ENCODE data around the gene ARL5A. TPM values are rescaled to one million over a fixed set of nuclear protein-coding genes. Genes with fewer than 3 reads are reported as not detected.
"Not testable (repeated sequence)": the region's sequence is repeated elsewhere in the genome, so short reads cannot be mapped to it uniquely, and the experiment has no call there.

ARL5A gene, protein sequence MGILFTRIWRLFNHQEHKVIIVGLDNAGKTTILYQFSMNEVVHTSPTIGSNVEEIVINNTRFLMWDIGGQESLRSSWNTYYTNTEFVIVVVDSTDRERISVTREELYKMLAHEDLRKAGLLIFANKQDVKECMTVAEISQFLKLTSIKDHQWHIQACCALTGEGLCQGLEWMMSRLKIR
- total RNA-seq (10 to 100 TPM; 24.4 to 44.8 (median 35.1) TPM), total RNA-seq (23.2 to 123 (median 39.4) reads per million in 29 experiments)
- 49.5 TPM for total RNA-seq (2013)

- peak; percentile 94 to 96 (median 95) for ATAC-seq (replicated peaks in 1 of 4)
- H3K4me1 Mint-ChIP-seq = peaks cover 47 to 57% (median 49%) of the 10 kb centered on the region in 3 donors
- CTCF ChIA-PET = interaction anchor here (0.5 to 0.7 kb wide), 4 partner anchors 20 to 889 kb away, joined by 3 to 4 read pairs (median 3); partner anchors contain the start of gene PRPF40A (in 1 of the 2)
Measured at GRCh38 chr2:151828143-151828889, at the start of gene ARL5A. Gene ARL5A, minus strand, starts transcription at chr2:151828421. Its CDS starts 245 bp downstream, at chr2:151828176.

DNA sequence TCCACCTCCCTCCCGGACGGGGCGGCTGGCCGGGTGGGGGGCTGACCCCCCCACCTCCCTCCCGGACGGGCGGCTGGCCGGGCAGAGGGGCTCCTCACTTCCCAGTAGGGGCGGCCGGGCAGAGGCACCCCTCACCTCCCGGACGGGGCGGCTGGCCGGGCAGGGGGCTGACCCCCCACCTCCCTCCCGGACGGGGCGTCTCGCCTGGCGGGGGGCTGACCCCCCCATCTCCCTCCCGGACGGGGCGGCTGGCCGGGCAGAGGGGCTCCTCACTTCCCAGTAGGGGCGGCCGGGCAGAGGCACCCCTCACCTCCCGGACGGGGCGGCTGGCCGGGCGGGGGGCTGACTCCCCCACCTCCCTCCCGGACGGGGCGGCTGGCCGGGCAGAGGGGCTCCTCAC, 47.4 kb upstream of the ARL5A start:
- H3K9me3 Mint-ChIP-seq; DNase-seq; H3K4me1 Mint-ChIP-seq; H3K27me3 ChIP-seq (replicated peaks in 1 of 2; ENCODE audit: control insufficient read depth in 2 of 2, extremely low read depth in 1 of 2, insufficient read depth in 2 of 2, low read length in 1 of 2); H3K27ac Mint-ChIP-seq; H3K36me3 Mint-ChIP-seq; POLR2A ChIA-PET; H3K36me3 ChIP-seq (ENCODE audit: control insufficient read depth in 2 of 2, extremely low read depth in 1 of 2, insufficient read depth in 1 of 2, low read length in 1 of 2); H3K27ac ChIP-seq (ENCODE audit: low read length); CTCF ChIA-PET; H3K9me3 ChIP-seq; H3K4me3 ChIP-seq (ENCODE audit: control insufficient read depth in 1 of 2, extremely low read depth in 1 of 2, low read length in 1 of 2); H3K4me3 Mint-ChIP-seq; H3K4me1 ChIP-seq (ENCODE audit: control insufficient read depth in 1 of 2, extremely low read depth in 1 of 2, insufficient read depth in 2 of 2, low read length in 2 of 2); ATAC-seq (replicated peaks in 1 of 4); H3K27me3 Mint-ChIP-seq: not testable (repeated sequence)
- WGBS (ENCODE audit: insufficient coverage) = no CpG with 5 or more reads among the region's 34 CpGs

More at GRCh38 chr2:151828143-151828889, at the start of gene ARL5A:
- Mint-ChIP-seq H3K4me3 (peak within 1 kb of the TSS; percentile 83 to 92 (median 86)), H3K9me3 (no peaks in the 10 kb centered on the region), H3K27me3 (no peaks in the 10 kb centered on the region), H3K36me3 (no peaks in the 10 kb centered on the region), H3K27ac (peak within 1 kb of the TSS; percentile 85 to 95)
- Histone ChIP-seq H3K9me3 (no peaks in the 10 kb centered on the region), H3K4me3 (ENCODE audit: control insufficient read depth in 1 of 2, extremely low read depth in 1 of 2, low read length in 1 of 2) (peak within 1 kb of the TSS; percentile 92 to 96), H3K27me3 (replicated peaks in 1 of 2; ENCODE audit: control insufficient read depth in 2 of 2, extremely low read depth in 1 of 2, insufficient read depth in 2 of 2, low read length in 1 of 2) (no peaks in the 10 kb centered on the region), H3K4me1 (ENCODE audit: control insufficient read depth in 1 of 2, extremely low read depth in 1 of 2, insufficient read depth in 2 of 2, low read length in 2 of 2) (peaks cover 19 to 30% of the 10 kb centered on the region in 2 experiments), H3K27ac (ENCODE audit: low read length) (peak within 1 kb of the TSS; percentile 63), H3K36me3 (ENCODE audit: control insufficient read depth in 2 of 2, extremely low read depth in 1 of 2, insufficient read depth in 1 of 2, low read length in 1 of 2) (no peaks in the 10 kb centered on the region)
- POLR2A ChIA-PET = interaction anchor here in 1 of 2 donors (0.6 to 0.7 kb wide), 3 partner anchors 590 to 892 kb away, joined by 3 to 4 read pairs (median 3); no protein-coding TSS in a partner anchor
- WGBS (ENCODE audit: insufficient coverage) = under 1% methylated on average over 50 of the region's 64 CpGs
- peak; percentile 84 to 98 (median 93) for DNase-seq

DNA sequence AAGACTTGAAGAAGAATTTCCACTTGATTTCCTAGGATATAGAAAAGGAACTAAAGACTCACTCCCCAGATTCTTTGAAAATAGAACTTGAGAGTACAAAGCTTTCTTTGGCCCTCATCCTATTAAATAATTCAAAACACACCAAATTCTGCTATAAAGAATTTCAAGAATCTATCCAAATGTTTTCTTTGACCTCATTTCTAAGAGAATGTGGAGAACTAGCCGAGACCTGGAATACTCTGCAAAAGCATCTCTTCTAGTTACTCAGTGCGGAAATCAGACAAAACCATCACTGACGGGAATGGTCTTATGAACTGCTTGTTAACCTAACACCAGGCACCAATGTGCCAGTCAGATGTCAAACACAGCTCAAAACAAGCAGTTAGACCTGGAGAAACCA, 44.2 kb upstream of the ARL5A start:
- H3K27me3 ChIP-seq (replicated peaks in 1 of 2; ENCODE audit: control insufficient read depth in 2 of 2, extremely low read depth in 1 of 2, insufficient read depth in 2 of 2, low read length in 1 of 2) = peaks cover 0 to 2% of the 10 kb centered on the region in 2 experiments
- H3K27ac ChIP-seq (ENCODE audit: low read length) = no peak overlapping the region
- H3K4me3 Mint-ChIP-seq = no peak overlapping the region
- ATAC-seq (replicated peaks in 1 of 4) = no peak
- no peaks in the 10 kb centered on the region for H3K9me3 Mint-ChIP-seq
- no peaks in the 10 kb centered on the region for H3K4me1 Mint-ChIP-seq
- no CpG with 5 or more reads among the region's 3 CpGs for WGBS (ENCODE audit: insufficient coverage)
- CTCF ChIA-PET = no interaction called here
- H3K9me3 ChIP-seq = no peaks in the 10 kb centered on the region
- no peaks in the 10 kb centered on the region for H3K36me3 ChIP-seq (ENCODE audit: control insufficient read depth in 2 of 2, extremely low read depth in 1 of 2, insufficient read depth in 1 of 2, low read length in 1 of 2)
- no peaks in the 10 kb centered on the region for H3K4me1 ChIP-seq (ENCODE audit: control insufficient read depth in 1 of 2, extremely low read depth in 1 of 2, insufficient read depth in 2 of 2, low read length in 2 of 2)
- H3K27ac Mint-ChIP-seq = no peak overlapping the region
- no peaks in the 10 kb centered on the region for H3K36me3 Mint-ChIP-seq
- POLR2A ChIA-PET = interaction anchor here in 1 of 2 donors (0.7 kb wide), 1 partner anchor 38 kb away, joined by 5 read pairs; no protein-coding TSS in a partner anchor
- no peak overlapping the region for H3K4me3 ChIP-seq (ENCODE audit: control insufficient read depth in 1 of 2, extremely low read depth in 1 of 2, low read length in 1 of 2)
- DNase-seq = no peak
- peaks cover 0 to 5% of the 10 kb centered on the region in 2 donors for H3K27me3 Mint-ChIP-seq

GRCh38 chr2:151869291-151869690, 41.1 kb upstream of the ARL5A start:
- H3K4me1 ChIP-seq (ENCODE audit: control insufficient read depth in 1 of 2, extremely low read depth in 1 of 2, insufficient read depth in 2 of 2, low read length in 2 of 2) = no peaks in the 10 kb centered on the region
- H3K27me3 Mint-ChIP-seq = peaks cover 5 to 8% of the 10 kb centered on the region in 2 donors
- H3K9me3 Mint-ChIP-seq = no peaks in the 10 kb centered on the region
- H3K36me3 ChIP-seq (ENCODE audit: control insufficient read depth in 2 of 2, extremely low read depth in 1 of 2, insufficient read depth in 1 of 2, low read length in 1 of 2) = no peaks in the 10 kb centered on the region
- no peak overlapping the region for H3K27ac ChIP-seq (ENCODE audit: low read length)
- no peaks in the 10 kb centered on the region for H3K36me3 Mint-ChIP-seq
- H3K4me3 Mint-ChIP-seq = no peak overlapping the region
- no peak for DNase-seq
- no peaks in the 10 kb centered on the region for H3K9me3 ChIP-seq
- ChIA-PET POLR2A (no interaction called here), CTCF (no interaction called here)
- no peaks in the 10 kb centered on the region for H3K4me1 Mint-ChIP-seq
- H3K4me3 ChIP-seq (ENCODE audit: control insufficient read depth in 1 of 2, extremely low read depth in 1 of 2, low read length in 1 of 2) = no peak overlapping the region
- H3K27me3 ChIP-seq (replicated peaks in 1 of 2; ENCODE audit: control insufficient read depth in 2 of 2, extremely low read depth in 1 of 2, insufficient read depth in 2 of 2, low read length in 1 of 2) = peaks cover 0 to 5% of the 10 kb centered on the region in 2 experiments
- WGBS (ENCODE audit: insufficient coverage) = 92% methylated on average over 2 of the region's 5 CpGs
- ATAC-seq (replicated peaks in 1 of 4) = no peak
- H3K27ac Mint-ChIP-seq = no peak overlapping the region

GRCh38 chr2:151862700-151863099, 34.5 kb upstream of the ARL5A start:
- H3K27me3 Mint-ChIP-seq = peaks cover 0 to 9% of the 10 kb centered on the region in 2 donors
- no peak overlapping the region for H3K27ac ChIP-seq (ENCODE audit: low read length)
- peaks cover 0 to 3% of the 10 kb centered on the region in 2 experiments for H3K27me3 ChIP-seq (replicated peaks in 1 of 2; ENCODE audit: control insufficient read depth in 2 of 2, extremely low read depth in 1 of 2, insufficient read depth in 2 of 2, low read length in 1 of 2)
- no peak overlapping the region for H3K4me3 ChIP-seq (ENCODE audit: control insufficient read depth in 1 of 2, extremely low read depth in 1 of 2, low read length in 1 of 2)
- ChIA-PET POLR2A (no interaction called here), CTCF (interaction anchor here in 1 of 2 donors (0.6 kb wide), 2 partner anchors 161 to 165 kb away, joined by 3 read pairs; no protein-coding TSS in a partner anchor)
- H3K27ac Mint-ChIP-seq = no peak overlapping the region
- H3K9me3 Mint-ChIP-seq = no peaks in the 10 kb centered on the region
- DNase-seq = no peak
- no peaks in the 10 kb centered on the region for H3K9me3 ChIP-seq
- no peak overlapping the region for H3K4me3 Mint-ChIP-seq
- H3K4me1 ChIP-seq (ENCODE audit: control insufficient read depth in 1 of 2, extremely low read depth in 1 of 2, insufficient read depth in 2 of 2, low read length in 2 of 2) = no peaks in the 10 kb centered on the region
- H3K36me3 Mint-ChIP-seq = no peaks in the 10 kb centered on the region
- no CpG with 5 or more reads among the region's 5 CpGs for WGBS (ENCODE audit: insufficient coverage)
- H3K4me1 Mint-ChIP-seq = no peaks in the 10 kb centered on the region
- ATAC-seq (replicated peaks in 1 of 4) = no peak
- no peaks in the 10 kb centered on the region for H3K36me3 ChIP-seq (ENCODE audit: control insufficient read depth in 2 of 2, extremely low read depth in 1 of 2, insufficient read depth in 1 of 2, low read length in 1 of 2)

- Mint-ChIP-seq H3K27ac (no peak overlapping the region), H3K4me3 (no peak overlapping the region), H3K27me3 (peaks cover 0 to 9% of the 10 kb centered on the region in 2 donors), H3K9me3 (no peaks in the 10 kb centered on the region), H3K4me1 (no peaks in the 10 kb centered on the region), H3K36me3 (no peaks in the 10 kb centered on the region)
- ATAC-seq (replicated peaks in 1 of 4) (no peak), DNase-seq (no peak)
- H3K9me3 ChIP-seq = no peaks in the 10 kb centered on the region
- no peaks in the 10 kb centered on the region for H3K27me3 ChIP-seq (replicated peaks in 1 of 2; ENCODE audit: control insufficient read depth in 2 of 2, extremely low read depth in 1 of 2, insufficient read depth in 2 of 2, low read length in 1 of 2)
- POLR2A ChIA-PET = interaction anchor here in 1 of 2 donors (0.6 kb wide), 1 partner anchor 18 kb away, joined by 3 read pairs; no protein-coding TSS in a partner anchor
- CTCF ChIA-PET = no interaction called here
- WGBS (ENCODE audit: insufficient coverage) = 93% methylated on average over 3 of the region's 4 CpGs
- no peak overlapping the region for H3K4me3 ChIP-seq (ENCODE audit: control insufficient read depth in 1 of 2, extremely low read depth in 1 of 2, low read length in 1 of 2)
- no peaks in the 10 kb centered on the region for H3K4me1 ChIP-seq (ENCODE audit: control insufficient read depth in 1 of 2, extremely low read depth in 1 of 2, insufficient read depth in 2 of 2, low read length in 2 of 2)
- H3K36me3 ChIP-seq (ENCODE audit: control insufficient read depth in 2 of 2, extremely low read depth in 1 of 2, insufficient read depth in 1 of 2, low read length in 1 of 2) = no peaks in the 10 kb centered on the region
- H3K27ac ChIP-seq (ENCODE audit: low read length) = no peak overlapping the region
Measured at GRCh38 chr2:151861174-151861573, 33.0 kb upstream of the ARL5A start.

Data from T-cell (primary cell).